HK-2 (cell line): ENCODE measurements around the gene USF2.
A peak's percentile ranks its signal among the peaks of the same experiment; 100 is the strongest.

Experiments used
- DNase-seq: peaks from one replicate; pipeline ENCODE4 v3.0.0-alpha.2; 2018; ENCODE audit not compliant: unreplicated experiment

The USF2 gene

DNA sequence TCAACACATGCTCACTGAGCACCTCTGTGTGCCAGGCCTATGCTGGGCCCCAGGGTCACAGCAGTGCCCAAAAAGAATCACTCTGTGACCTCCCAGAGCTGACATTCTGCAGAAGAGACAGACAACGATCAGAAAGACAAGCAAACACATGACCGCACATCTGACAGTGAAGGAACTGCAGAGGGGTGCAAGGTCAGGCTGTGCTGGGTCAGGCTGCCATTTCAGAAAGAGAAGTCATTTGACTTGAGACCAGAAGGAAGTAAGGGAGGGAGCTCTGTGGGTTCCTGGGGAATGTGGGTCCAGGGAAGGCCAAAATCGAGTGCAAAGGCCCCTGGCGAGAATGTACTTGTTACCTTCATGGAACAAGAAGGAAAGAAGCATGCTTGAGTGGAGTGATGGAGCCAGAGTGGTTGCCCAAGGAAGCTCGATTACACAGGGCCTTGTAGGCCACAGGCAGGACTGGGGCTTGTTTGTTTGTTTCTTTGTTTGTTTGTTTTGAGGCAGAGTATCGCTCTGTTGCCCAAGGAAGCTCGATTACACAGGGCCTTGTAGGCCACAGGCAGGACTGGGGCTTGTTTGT is 48.8 kb downstream of the USF2 start:
- no peak for DNase-seq

DNA sequence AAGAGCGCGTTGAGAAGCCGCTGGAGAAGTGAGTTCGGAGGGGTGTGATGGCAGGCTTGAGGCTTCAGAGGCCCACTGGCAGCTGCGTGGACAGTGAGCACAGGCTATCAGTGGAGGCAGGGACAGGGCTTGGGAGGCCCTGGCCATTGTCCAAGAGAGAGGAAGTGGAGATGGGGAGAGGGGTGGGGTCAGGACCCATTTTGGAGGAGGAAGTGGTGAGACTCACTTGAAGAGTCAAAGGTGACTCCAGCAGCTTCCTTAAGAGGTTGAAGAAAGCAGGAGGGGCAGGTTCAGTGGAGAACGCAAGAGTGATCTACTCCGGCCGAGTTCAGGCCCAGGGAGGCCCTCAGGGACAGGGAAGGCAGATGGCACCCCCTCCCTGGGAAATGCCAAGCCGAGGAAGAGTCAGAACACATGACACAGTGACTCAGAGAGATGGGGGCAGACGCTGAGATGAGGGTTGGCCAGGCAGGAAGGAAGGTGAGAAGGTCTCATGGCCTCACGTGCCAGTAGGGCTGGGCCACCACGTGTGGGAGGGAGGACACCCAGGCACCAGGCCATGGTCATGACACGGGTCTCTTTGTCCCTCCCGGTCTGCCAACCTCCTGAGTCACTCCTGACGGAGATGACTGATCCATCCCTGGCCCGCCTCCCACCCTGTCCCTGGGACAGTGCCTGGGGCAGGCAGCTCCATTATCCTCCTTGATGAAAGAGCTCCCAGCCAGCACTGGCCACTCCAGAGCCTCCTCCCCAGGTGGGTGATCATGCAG is 50.1 kb downstream of the USF2 start:
- DNase-seq, result peak; percentile 97

DNA sequence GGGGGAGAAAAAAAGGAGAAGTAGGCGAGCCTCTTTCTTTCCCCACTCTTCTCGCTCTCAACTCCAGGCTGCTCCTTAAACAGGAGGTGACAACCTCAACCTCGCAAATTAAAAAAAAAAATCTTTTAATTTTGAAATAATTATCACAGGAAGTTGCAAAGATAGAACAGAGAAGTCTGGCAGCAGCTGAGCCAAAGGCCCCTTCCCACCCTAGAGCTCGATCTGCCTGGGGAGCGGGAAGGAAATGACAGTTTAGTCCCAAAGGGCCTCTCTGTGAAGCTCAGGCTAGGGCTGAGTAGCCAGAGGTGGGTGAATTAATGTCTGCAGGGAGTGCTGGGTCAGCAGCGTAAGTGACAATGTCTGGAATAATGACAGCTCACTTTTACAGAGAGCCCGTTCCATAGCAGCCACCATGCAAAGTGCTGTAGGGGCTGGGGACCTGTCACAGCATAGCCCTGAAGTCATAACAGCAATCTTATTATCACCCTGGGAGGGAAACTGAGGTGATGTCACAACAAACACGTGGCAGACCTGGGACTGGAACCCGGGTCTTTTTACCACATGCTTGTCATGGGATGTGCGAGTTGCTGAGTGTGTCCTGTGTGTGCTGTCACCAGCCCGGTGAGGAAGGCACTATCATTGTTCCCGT is 51.4 kb downstream of the USF2 start:
- no peak for DNase-seq

- no peak for DNase-seq
These were observed 52.5 kb downstream of the USF2 start for GRCh38 chr19:35321291-35321690.

- DNase-seq, result no peak
These were observed 53.3 kb downstream of the USF2 start for GRCh38 chr19:35322014-35322413.

DNA sequence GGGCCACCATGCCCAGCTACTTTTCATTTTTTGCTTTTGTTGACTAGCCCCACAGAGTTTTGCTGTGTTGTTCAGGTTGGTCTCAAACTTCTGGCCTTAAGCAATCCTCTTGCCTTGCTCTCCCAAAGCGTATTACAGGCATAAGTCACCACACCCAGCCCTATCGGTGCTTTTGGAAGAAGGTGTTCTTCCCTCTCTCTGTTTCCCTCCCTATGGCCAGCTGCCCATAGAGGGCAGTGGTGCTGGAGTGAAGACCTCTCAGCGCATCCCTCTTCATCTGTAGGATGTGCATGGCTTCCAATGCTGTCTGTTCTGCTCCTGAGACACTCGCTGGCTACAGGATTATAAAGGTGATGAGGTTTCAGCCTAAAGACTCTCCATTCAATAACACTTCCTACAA is 58.9 kb downstream of the USF2 start:
- DNase-seq, result no peak

DNA sequence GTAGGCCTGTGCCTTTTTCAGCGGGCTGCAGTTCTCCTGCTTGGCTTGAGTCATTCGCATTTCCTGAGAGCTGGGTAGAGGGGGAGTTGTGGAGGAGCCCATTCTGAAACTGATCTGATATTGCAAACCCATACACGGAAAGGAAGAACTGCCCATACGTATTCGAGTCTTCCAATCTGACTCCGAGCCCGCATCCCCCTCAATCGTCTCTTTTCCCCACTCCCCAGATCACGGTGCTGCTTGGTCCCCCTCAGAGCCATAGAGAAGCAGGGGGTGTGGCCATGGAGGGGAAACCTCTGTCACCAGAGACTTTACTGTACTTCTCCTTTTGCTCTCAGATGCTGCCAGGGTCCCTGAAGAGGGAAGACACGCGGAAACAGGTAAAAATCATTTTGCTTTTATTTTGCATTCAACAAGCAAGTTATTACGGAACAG is 60.1 kb downstream of the USF2 start, which contains the start of gene CD22:
Gene CD22 (plus strand): TSS at position 337 of the 435 bp plus-strand sequence. CDS start 2,854 bp downstream, outside the sequence.
- DNase-seq, result no peak

GRCh38 chr19:35329323-35329722 is 60.6 kb downstream of the USF2 start:
- no peak for DNase-seq
